ENCODE data around the gene SH2D1B. TPM values are rescaled to one million over a fixed set of nuclear protein-coding genes. Genes with fewer than 3 reads are reported as not detected.
A peak's percentile ranks its signal among the peaks of the same experiment; 100 is the strongest.
"Not testable (repeated sequence)": the region's sequence is repeated elsewhere in the genome, so short reads cannot be mapped to it uniquely, and the experiment has no call there.

SH2D1B gene
- total RNA-seq (2022) = not detected in 2 replicates
- percentile 8 among the genes with signal in this experiment for Bru-seq, nascent RNA
- BruChase-seq, experiment 1, labeled RNA remaining after a 6-hour chase = not detected
- percentile 8 among the genes with signal in this experiment for BruChase-seq, experiment 2, labeled RNA remaining after a 2-hour chase
- long read RNA-seq = 0 reads

- Mint-ChIP-seq H3K27me3 (ENCODE audit: unreplicated experiment) (no peaks in the 10 kb centered on the region), H3K36me3 (ENCODE audit: insufficient read depth, unreplicated experiment) (no peaks in the 10 kb centered on the region), H3K4me1 (ENCODE audit: low read depth, unreplicated experiment) (peaks cover 7% of the 10 kb centered on the region), H3K4me3 (ENCODE audit: low read depth, unreplicated experiment) (no peak within 1 kb of the TSS), H3K27ac (ENCODE audit: unreplicated experiment) (no peak within 1 kb of the TSS), H3K9me3 (ENCODE audit: low read depth, unreplicated experiment) (peaks cover 4% of the 10 kb centered on the region)
- intact Hi-C loops (cut with micrococcal nuclease; ENCODE audit: unreplicated experiment) = no loop called here
- CTCF ChIA-PET = no interaction called here
- no peak for DNase-seq
- no TSS peak for BruUV-seq (replicated peaks)
- TF ChIP-seq CTCF (IDR thresholded peaks at IDR 0.05; ENCODE audit: unreplicated experiment) = no peak
These were observed at the start of gene SH2D1B for GRCh38 chr1:162412002-162412401. TSS of gene SH2D1B (minus strand) at chr1:162412136. CDS start at chr1:162412016, 120 bp downstream.

GRCh38 chr1:162458236-162458635, 46.3 kb upstream of the SH2D1B start:
- CTCF ChIA-PET = no interaction called here
- intact Hi-C loops (cut with micrococcal nuclease; ENCODE audit: unreplicated experiment) = no loop called here
- no TSS peak for BruUV-seq (replicated peaks)
- Mint-ChIP-seq H3K27ac (ENCODE audit: unreplicated experiment) (no peak overlapping the region), H3K4me1 (ENCODE audit: low read depth, unreplicated experiment) (peaks cover 8% of the 10 kb centered on the region), H3K9me3 (ENCODE audit: low read depth, unreplicated experiment) (no peaks in the 10 kb centered on the region), H3K4me3 (ENCODE audit: low read depth, unreplicated experiment) (no peak overlapping the region), H3K36me3 (ENCODE audit: insufficient read depth, unreplicated experiment) (no peaks in the 10 kb centered on the region), H3K27me3 (ENCODE audit: unreplicated experiment) (no peaks in the 10 kb centered on the region)
- no peak for TF ChIP-seq CTCF (IDR thresholded peaks at IDR 0.05; ENCODE audit: unreplicated experiment)
- no peak for DNase-seq

GRCh38 chr1:162456323-162456722, 44.4 kb upstream of the SH2D1B start:
- CTCF ChIA-PET = interaction anchor here (1.0 kb wide), 1 partner anchor 37 kb away, joined by 3 read pairs; no protein-coding TSS in a partner anchor
- no peak for TF ChIP-seq CTCF (IDR thresholded peaks at IDR 0.05; ENCODE audit: unreplicated experiment)
- H3K9me3 Mint-ChIP-seq (ENCODE audit: low read depth, unreplicated experiment) = no peaks in the 10 kb centered on the region
- no TSS peak for BruUV-seq (replicated peaks)
- no peak overlapping the region for H3K27ac Mint-ChIP-seq (ENCODE audit: unreplicated experiment)
- intact Hi-C loops (cut with micrococcal nuclease; ENCODE audit: unreplicated experiment) = no loop called here
- no peak overlapping the region for H3K4me3 Mint-ChIP-seq (ENCODE audit: low read depth, unreplicated experiment)
- peaks cover 11% of the 10 kb centered on the region for H3K4me1 Mint-ChIP-seq (ENCODE audit: low read depth, unreplicated experiment)
- H3K36me3 Mint-ChIP-seq (ENCODE audit: insufficient read depth, unreplicated experiment) = no peaks in the 10 kb centered on the region
- no peaks in the 10 kb centered on the region for H3K27me3 Mint-ChIP-seq (ENCODE audit: unreplicated experiment)
- DNase-seq = no peak

GRCh38 chr1:162454361-162454760, 42.4 kb upstream of the SH2D1B start:
- CTCF ChIA-PET; BruUV-seq (replicated peaks); H3K9me3 Mint-ChIP-seq (ENCODE audit: low read depth, unreplicated experiment); H3K27ac Mint-ChIP-seq (ENCODE audit: unreplicated experiment); intact Hi-C loops (cut with micrococcal nuclease; ENCODE audit: unreplicated experiment); H3K27me3 Mint-ChIP-seq (ENCODE audit: unreplicated experiment); H3K36me3 Mint-ChIP-seq (ENCODE audit: insufficient read depth, unreplicated experiment); DNase-seq; H3K4me3 Mint-ChIP-seq (ENCODE audit: low read depth, unreplicated experiment): not testable (repeated sequence)
- H3K4me1 Mint-ChIP-seq (ENCODE audit: low read depth, unreplicated experiment) = peaks cover 11% of the 10 kb centered on the region

- H3K4me1 Mint-ChIP-seq (ENCODE audit: low read depth, unreplicated experiment) = peaks cover 17% of the 10 kb centered on the region
- no peaks in the 10 kb centered on the region for H3K9me3 Mint-ChIP-seq (ENCODE audit: low read depth, unreplicated experiment)
- BruUV-seq (replicated peaks) = no TSS peak
- H3K27ac Mint-ChIP-seq (ENCODE audit: unreplicated experiment) = no peak overlapping the region
- DNase-seq = no peak
- H3K4me3 Mint-ChIP-seq (ENCODE audit: low read depth, unreplicated experiment) = no peak overlapping the region
- CTCF ChIA-PET = no interaction called here
- no peaks in the 10 kb centered on the region for H3K27me3 Mint-ChIP-seq (ENCODE audit: unreplicated experiment)
- intact Hi-C loops (cut with micrococcal nuclease; ENCODE audit: unreplicated experiment) = no loop called here
- no peak for TF ChIP-seq CTCF (IDR thresholded peaks at IDR 0.05; ENCODE audit: unreplicated experiment)
- H3K36me3 Mint-ChIP-seq (ENCODE audit: insufficient read depth, unreplicated experiment) = no peaks in the 10 kb centered on the region
These were observed 35.0 kb upstream of the SH2D1B start for GRCh38 chr1:162446946-162447345.

Data from Calu3 (cell line).